ENCODE measurements around the gene C19orf67. TPM values are rescaled to one million over a fixed set of nuclear protein-coding genes. Genes with fewer than 3 reads are reported as not detected.

C19orf67 gene
- total RNA-seq, 1 donor from 2014 or later = not detected

GRCh38 chr19:14091081-14091812 lies 5.7 kb upstream of the C19orf67 start:
- Histone ChIP-seq H3K36me3 (ENCODE audit: insufficient read depth, low read length) (peaks cover 6% of the 10 kb centered on the region), H4K20me1 (ENCODE audit: insufficient read depth, low read length) (peaks cover 11% of the 10 kb centered on the region), H3K27ac (ENCODE audit: low read depth, low read length) (peak overlapping the region; percentile 6), H3K4me2 (ENCODE audit: low read length) (peak overlapping the region; percentile 93), H3K9me3 (ENCODE audit: insufficient read depth, low read depth, low read length) (peaks cover 7% of the 10 kb centered on the region), H3K9ac (ENCODE audit: low read length) (peak overlapping the region; percentile 70), H2AFZ (ENCODE audit: low read depth, low read length) (peak overlapping the region; percentile 61), H3K79me2 (ENCODE audit: insufficient read depth, low read length) (no peaks in the 10 kb centered on the region), H3K4me1 (ENCODE audit: insufficient read depth, low read length) (peaks cover 13% of the 10 kb centered on the region), H3K27me3 (ENCODE audit: insufficient read depth, low read length) (no peaks in the 10 kb centered on the region), H3K4me3 (ENCODE audit: insufficient read depth, low read depth, low read length) (peak overlapping the region; percentile 66)
- DNase-seq (ENCODE audit: low read depth) (peak; percentile 55), FAIRE-seq (no peak)
- no peaks in the 10 kb centered on the region for H3K27me3 Mint-ChIP-seq (ENCODE audit: low read depth, unreplicated experiment)
- peaks cover 5% of the 10 kb centered on the region for H3K4me1 Mint-ChIP-seq (ENCODE audit: low read depth, unreplicated experiment)
- peaks cover 9% of the 10 kb centered on the region for H3K9me3 Mint-ChIP-seq (ENCODE audit: unreplicated experiment)
- H3K4me3 Mint-ChIP-seq (ENCODE audit: unreplicated experiment) = peak overlapping the region; percentile 98
- TF ChIP-seq CTCF (IDR thresholded peaks at IDR 0.05; ENCODE audit: insufficient read depth, low read depth, low read length) = no peak
- TF ChIP-seq EZH2 (IDR thresholded peaks at IDR 0.05; ENCODE audit: insufficient read depth, low read length) = no peak
- peak overlapping the region; percentile 93 for H3K27ac Mint-ChIP-seq (ENCODE audit: unreplicated experiment)
- peaks cover 18% of the 10 kb centered on the region for H3K36me3 Mint-ChIP-seq (ENCODE audit: low read depth, unreplicated experiment)

DNA sequence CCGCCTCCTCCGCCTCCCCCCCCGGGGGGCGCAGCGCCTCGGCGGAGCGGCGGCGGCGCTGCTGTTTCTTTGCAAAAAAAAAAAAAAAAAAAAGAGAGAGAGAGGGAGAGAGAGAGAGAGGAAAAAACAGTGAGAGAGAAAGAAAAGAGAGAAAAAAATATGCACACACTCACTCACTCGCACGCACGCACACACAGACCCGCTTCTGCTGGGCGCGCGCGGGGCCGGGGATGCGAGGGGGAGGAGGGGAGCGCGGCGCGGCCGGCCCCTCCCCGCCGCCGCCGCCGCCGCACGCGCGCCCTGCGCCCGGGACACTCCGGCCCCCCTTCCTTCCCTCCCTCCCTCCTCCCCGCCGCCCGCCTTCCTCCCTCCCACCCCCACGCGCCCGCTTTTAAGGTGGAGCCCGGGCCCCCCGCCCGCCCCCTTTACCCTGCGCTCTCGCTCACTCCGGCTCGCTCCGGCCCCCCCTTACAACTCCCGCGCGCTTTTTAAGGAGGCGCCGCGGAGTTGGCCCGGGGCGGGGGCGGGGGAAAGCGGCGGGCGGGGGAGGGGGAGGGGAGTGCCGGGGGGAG lies 5.0 kb upstream of the C19orf67 start, which contains the start of gene SAMD1:
SAMD1 (minus strand) TSS at position 243 of the 572 bp plus-strand sequence.
- Mint-ChIP-seq H3K9me3 (ENCODE audit: unreplicated experiment) (peaks cover 9% of the 10 kb centered on the region), H3K4me3 (ENCODE audit: unreplicated experiment) (peak within 1 kb of the TSS; percentile 98), H3K36me3 (ENCODE audit: low read depth, unreplicated experiment) (peaks cover 18% of the 10 kb centered on the region), H3K27ac (ENCODE audit: unreplicated experiment) (peak within 1 kb of the TSS; percentile 93), H3K27me3 (ENCODE audit: low read depth, unreplicated experiment) (no peaks in the 10 kb centered on the region), H3K4me1 (ENCODE audit: low read depth, unreplicated experiment) (peaks cover 5% of the 10 kb centered on the region)
- peak; percentile 72 for DNase-seq (ENCODE audit: low read depth)
- Histone ChIP-seq H2AFZ (ENCODE audit: low read depth, low read length) (peak within 1 kb of the TSS; percentile 61), H3K79me2 (ENCODE audit: insufficient read depth, low read length) (no peaks in the 10 kb centered on the region), H3K4me3 (ENCODE audit: insufficient read depth, low read depth, low read length) (peak within 1 kb of the TSS; percentile 66), H3K4me1 (ENCODE audit: insufficient read depth, low read length) (peaks cover 13% of the 10 kb centered on the region), H3K9ac (ENCODE audit: low read length) (peak within 1 kb of the TSS; percentile 70), H3K27ac (ENCODE audit: low read depth, low read length) (peak within 1 kb of the TSS; percentile 6), H3K36me3 (ENCODE audit: insufficient read depth, low read length) (peaks cover 6% of the 10 kb centered on the region), H3K27me3 (ENCODE audit: insufficient read depth, low read length) (no peaks in the 10 kb centered on the region), H4K20me1 (ENCODE audit: insufficient read depth, low read length) (peaks cover 11% of the 10 kb centered on the region), H3K4me2 (ENCODE audit: low read length) (peak within 1 kb of the TSS; percentile 93), H3K9me3 (ENCODE audit: insufficient read depth, low read depth, low read length) (peaks cover 7% of the 10 kb centered on the region)
- FAIRE-seq = no peak
- TF ChIP-seq CTCF (IDR thresholded peaks at IDR 0.05; ENCODE audit: insufficient read depth, low read depth, low read length) (no peak), EZH2 (IDR thresholded peaks at IDR 0.05; ENCODE audit: insufficient read depth, low read length) (no peak)
